ENCODE data around the gene KRTAP10-11.

DNA sequence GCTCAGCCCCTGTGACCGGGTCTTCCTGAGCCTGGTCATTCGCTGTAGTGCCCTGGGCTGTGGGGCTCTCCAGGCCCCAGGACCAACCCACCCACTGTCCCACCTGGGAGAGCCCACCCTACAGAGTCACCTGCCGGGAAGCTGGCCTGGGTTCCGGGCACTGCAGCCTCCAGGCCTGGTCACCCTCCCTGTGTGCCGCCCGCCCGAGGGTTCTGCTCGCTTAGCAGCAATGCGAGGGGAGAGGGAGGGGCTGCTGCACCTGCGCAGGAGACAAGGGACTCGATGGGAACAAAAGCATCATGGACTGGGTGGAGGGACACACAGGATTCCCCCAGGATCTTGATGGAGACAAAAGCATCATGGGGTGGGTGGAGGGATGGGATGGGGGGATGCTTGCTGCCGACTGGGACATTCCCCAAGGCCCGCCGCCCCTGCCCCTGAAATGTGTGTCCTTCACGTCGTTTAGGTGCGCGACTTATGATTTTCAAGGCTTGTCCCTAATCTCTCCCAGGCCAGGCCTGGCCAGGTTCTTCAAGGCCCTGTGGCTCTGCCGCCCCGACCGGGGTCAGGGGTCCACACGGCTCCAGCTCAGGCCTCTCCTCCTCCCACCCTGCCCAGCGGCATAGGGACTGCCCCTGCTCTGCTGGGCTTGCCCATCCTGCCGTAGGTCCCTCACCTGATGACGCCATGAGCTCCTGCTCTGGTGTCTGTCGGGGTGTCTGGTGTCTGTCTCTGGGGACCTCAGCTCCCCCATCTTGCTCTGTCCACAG, 32.6 kb upstream of the KRTAP10-11 start:
- TF ChIP-seq CTCF (IDR thresholded peaks at IDR 0.05 in 4 of 5, conservative IDR thresholded peaks at IDR 0.05 in 1 of 5) (no peak), POLR2A (IDR thresholded peaks at IDR 0.05) (no peak)
